K562 (cell line): ENCODE results near the gene PTPN7. TPM values are rescaled to one million over a fixed set of nuclear protein-coding genes. Genes with fewer than 3 reads are reported as not detected.

Experiments
- CCNT2 ChIP-seq: IDR thresholded peaks from 2 replicates; pipeline ENCODE4 v1.6.1; 2011; ENCODE audit warnings: borderline replicate concordance, low read depth, mild to moderate bottlenecking, moderate library complexity, mixed read lengths, low read length; ENCODE audit not compliant: insufficient read length; ENCODE audit errors: extremely low read depth
- CTBP1 ChIP-seq: fragments of 450-650 bp; IDR thresholded peaks from 2 replicates; pipeline ENCODE4 v1.6.1; 2016; ENCODE audit warnings: borderline replicate concordance
- ETV1 ChIP-seq: fragments of 450-650 bp; conservative IDR thresholded peaks from 2 replicates; pipeline ENCODE4 v1.6.1; 2016; ENCODE audit warnings: missing genetic modification characterization, control low read depth, low read depth, missing compliant biosample characterization
- NONO ChIP-seq, 2 experiments: fragments of 200-400 bp in 1 of 2; fragments of 450-650 bp in 1 of 2; formaldehyde crosslinking in 1 of 2; IDR thresholded peaks; 2 replicates each; pipeline ENCODE4 v1.6.1; 2017; ENCODE audit warnings: low read depth in 2 of 2, mild to moderate bottlenecking in 2 of 2, moderate library complexity in 2 of 2, low read length in 1 of 2
- RBM15 ChIP-seq: fragments of 200-400 bp; formaldehyde crosslinking; IDR thresholded peaks from 2 replicates; pipeline ENCODE4 v1.6.1; 2018; ENCODE audit warnings: mild to moderate bottlenecking, low read length, moderate library complexity; ENCODE audit not compliant: insufficient read depth
- RHOXF2B ChIP-seq: fragments of 250-450 bp; sonication (Bioruptor Pico); conservative IDR thresholded peaks from 2 replicates; pipeline ENCODE4 v1.5.1; 2021
- SMARCB1 ChIP-seq: IDR thresholded peaks from 2 replicates; pipeline ENCODE4 v1.6.1; 2011; ENCODE audit warnings: improper control_type of control experiment, low read depth; ENCODE audit not compliant: insufficient read length
- YY1 ChIP-seq, 3 experiments: IDR thresholded peaks; 2 replicates each; pipeline ENCODE4 v1.6.1; 2011; ENCODE audit warnings: low read length in 2 of 3, mild to moderate bottlenecking in 2 of 3, moderate library complexity in 2 of 3, borderline replicate concordance in 1 of 3, control low read depth in 1 of 3, low read depth in 1 of 3; ENCODE audit not compliant: insufficient read depth in 3 of 3, insufficient replicate concordance in 2 of 3, control insufficient read depth in 1 of 3, insufficient read length in 1 of 3; ENCODE audit errors: extremely low read depth in 1 of 3
- ZNF263 ChIP-seq: sonication (generic); formaldehyde crosslinking; IDR thresholded peaks from 2 replicates; pipeline ENCODE4 v1.8.0; 2022; ENCODE audit warnings: mild to moderate bottlenecking, missing genetic modification reagents, borderline replicate concordance
- polyA plus RNA-seq, 8 experiments: library from polyadenylated mRNA; depleted of rRNA in 4 of 8; stranded (reverse) in 5 of 8; unstranded in 3 of 8; fragments of >200 nt; fragmentation: Nextera tagmentation in 2 of 8; fragmentation: Illumina TruSeq in 1 of 8; extraction: Ambion mirVana in 2 of 8; extraction: Trizol in 1 of 8; gene quantifications; 2 replicates each; pipeline versions ENCODE4 v1.2.1 to v1.2.3, GENCODE V29; 2011 to 2014; ENCODE audit warnings: inconsistent platforms in 1 of 8, missing spikeins in 1 of 8
- total RNA-seq, 7 experiments: library from RNA; depleted of rRNA in 6 of 7; stranded (reverse); fragments of >200 nt in 6 of 7; fragmentation: Illumina TruSeq in 2 of 7; extraction: Trizol in 2 of 7; gene quantifications; 2 replicates each; pipeline versions ENCODE4 v1.2.1 to v1.2.3, GENCODE V29; 2011 to 2021; ENCODE audit warnings: low replicate concordance in 1 of 7
- TF ChIP-seq, protein P1 (sequence below): fragments of 250-450 bp; sonication (Bioruptor Pico); IDR thresholded peaks from 2 replicates; pipeline ENCODE4 v1.8.0; 2022; ENCODE audit warnings: inconsistent platforms, mild to moderate bottlenecking, moderate library complexity, borderline replicate concordance
- TF ChIP-seq, protein P2 (sequence below): fragments of 450-650 bp; formaldehyde crosslinking; IDR thresholded peaks from 2 replicates; pipeline ENCODE4 v1.4.0; 2020; ENCODE audit warnings: mild to moderate bottlenecking, moderate library complexity
- TF ChIP-seq, protein P3 (sequence below): sonication (generic); formaldehyde crosslinking; IDR thresholded peaks from 2 replicates; pipeline ENCODE4 v1.8.0; 2022; ENCODE audit warnings: mild to moderate bottlenecking, missing genetic modification reagents
- TF ChIP-seq, protein P4 (sequence below): fragments of 200-800 bp; sonication (Bioruptor generic); IDR thresholded peaks from 2 replicates; pipeline ENCODE4 v1.6.1; 2017; ENCODE audit warnings: missing genetic modification characterization, missing compliant biosample characterization
- TF ChIP-seq, protein P5 (sequence below): fragments of 450-650 bp; IDR thresholded peaks from 2 replicates; pipeline ENCODE4 v1.6.1; 2017; ENCODE audit warnings: antibody characterized with exemption
- TF ChIP-seq, protein P6 (sequence below): fragments of 200-800 bp; sonication (Bioruptor generic); IDR thresholded peaks from 2 replicates; pipeline ENCODE4 v1.6.1; 2017; ENCODE audit warnings: missing genetic modification characterization, missing compliant biosample characterization

PTPN7 gene
- total and polyA plus RNA-seq, 9 of the 15 experiments (the other 6 are each of a cell fraction or from before 2014, with no cell fraction given), result 18.7 to 144 (median 120) TPM

DNA sequence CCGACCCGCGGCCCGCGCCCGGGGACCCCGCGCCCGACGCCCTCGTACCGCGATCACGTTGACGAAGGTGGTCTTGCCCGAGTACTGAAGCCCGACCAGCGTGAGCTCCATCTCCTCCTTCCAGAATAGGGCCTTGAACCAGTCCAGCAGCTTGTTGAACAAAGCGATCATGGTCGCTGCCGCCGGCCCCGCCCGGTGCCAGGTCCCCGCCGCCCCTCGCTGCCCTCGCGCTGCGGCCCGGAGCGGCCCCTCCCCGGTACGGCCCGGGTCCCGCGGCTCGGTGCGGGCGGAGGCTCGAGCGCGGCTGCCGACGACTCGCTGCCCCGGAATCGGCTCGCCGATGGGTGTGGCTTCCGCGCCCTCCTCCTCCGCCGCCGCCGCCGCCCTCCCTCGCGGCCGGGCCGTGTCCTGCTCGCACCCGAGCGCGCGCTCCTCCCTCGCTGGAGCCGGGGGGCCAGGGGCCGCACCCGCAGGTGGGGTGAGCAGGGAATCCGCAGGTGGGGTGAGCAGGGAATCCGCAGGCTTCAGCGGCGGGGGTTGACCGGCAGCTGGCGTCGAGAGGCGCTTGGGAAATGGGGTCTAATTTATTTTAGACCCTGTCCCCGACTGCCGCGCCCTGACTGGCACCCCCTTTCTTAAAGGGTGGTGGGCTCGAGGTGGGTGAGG lies 15.9 kb downstream of the PTPN7 start, which contains the start of gene ARL8A (continued):
- TF ChIP-seq, protein P1, sequence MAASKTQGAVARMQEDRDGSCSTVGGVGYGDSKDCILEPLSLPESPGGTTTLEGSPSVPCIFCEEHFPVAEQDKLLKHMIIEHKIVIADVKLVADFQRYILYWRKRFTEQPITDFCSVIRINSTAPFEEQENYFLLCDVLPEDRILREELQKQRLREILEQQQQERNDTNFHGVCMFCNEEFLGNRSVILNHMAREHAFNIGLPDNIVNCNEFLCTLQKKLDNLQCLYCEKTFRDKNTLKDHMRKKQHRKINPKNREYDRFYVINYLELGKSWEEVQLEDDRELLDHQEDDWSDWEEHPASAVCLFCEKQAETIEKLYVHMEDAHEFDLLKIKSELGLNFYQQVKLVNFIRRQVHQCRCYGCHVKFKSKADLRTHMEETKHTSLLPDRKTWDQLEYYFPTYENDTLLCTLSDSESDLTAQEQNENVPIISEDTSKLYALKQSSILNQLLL (CRISPR knock-in tag), result no peak
- TF ChIP-seq RBM15 (no peak), YY1 (IDR thresholded peaks at IDR 0.05; ENCODE audit: borderline replicate concordance in 1 of 3, control insufficient read depth in 1 of 3, extremely low read depth in 1 of 3, insufficient read depth in 3 of 3, insufficient read length in 1 of 3, insufficient replicate concordance in 2 of 3, low read depth in 1 of 3, low read length in 2 of 3) (peak in 2 of 3 experiments; percentile 24 to 50), SMARCB1 (no peak), CTBP1 (peak; percentile 84; the same call in 1 of the 2 replicates), ETV1 (no peak), RHOXF2B (CRISPR knock-in tag) (no peak), CCNT2 (peak; percentile 45), NONO (IDR thresholded peaks at IDR 0.05; ENCODE audit: low read depth in 2 of 2, low read length in 1 of 2) (peak in 1 of 2 experiments; percentile 75; a peak in 1 of 4 replicates), ZNF263 (CRISPR knock-in tag) (peak; percentile 64; the same call in 1 of the 2 replicates)
- TF ChIP-seq, protein P2, sequence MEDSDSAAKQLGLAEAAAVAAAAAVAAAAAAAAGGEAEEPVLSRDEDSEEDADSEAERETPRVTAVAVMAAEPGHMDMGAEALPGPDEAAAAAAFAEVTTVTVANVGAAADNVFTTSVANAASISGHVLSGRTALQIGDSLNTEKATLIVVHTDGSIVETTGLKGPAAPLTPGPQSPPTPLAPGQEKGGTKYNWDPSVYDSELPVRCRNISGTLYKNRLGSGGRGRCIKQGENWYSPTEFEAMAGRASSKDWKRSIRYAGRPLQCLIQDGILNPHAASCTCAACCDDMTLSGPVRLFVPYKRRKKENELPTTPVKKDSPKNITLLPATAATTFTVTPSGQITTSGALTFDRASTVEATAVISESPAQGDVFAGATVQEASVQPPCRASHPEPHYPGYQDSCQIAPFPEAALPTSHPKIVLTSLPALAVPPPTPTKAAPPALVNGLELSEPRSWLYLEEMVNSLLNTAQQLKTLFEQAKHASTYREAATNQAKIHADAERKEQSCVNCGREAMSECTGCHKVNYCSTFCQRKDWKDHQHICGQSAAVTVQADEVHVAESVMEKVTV (CRISPR knock-in tag), result 0 out of 2 replicates have a peak, but pooled peaks have one; percentile 13
- TF ChIP-seq, protein P3, sequence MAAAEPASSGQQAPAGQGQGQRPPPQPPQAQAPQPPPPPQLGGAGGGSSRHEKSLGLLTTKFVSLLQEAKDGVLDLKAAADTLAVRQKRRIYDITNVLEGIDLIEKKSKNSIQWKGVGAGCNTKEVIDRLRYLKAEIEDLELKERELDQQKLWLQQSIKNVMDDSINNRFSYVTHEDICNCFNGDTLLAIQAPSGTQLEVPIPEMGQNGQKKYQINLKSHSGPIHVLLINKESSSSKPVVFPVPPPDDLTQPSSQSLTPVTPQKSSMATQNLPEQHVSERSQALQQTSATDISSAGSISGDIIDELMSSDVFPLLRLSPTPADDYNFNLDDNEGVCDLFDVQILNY (CRISPR knock-in tag), result no peak
- TF ChIP-seq, protein P4, sequence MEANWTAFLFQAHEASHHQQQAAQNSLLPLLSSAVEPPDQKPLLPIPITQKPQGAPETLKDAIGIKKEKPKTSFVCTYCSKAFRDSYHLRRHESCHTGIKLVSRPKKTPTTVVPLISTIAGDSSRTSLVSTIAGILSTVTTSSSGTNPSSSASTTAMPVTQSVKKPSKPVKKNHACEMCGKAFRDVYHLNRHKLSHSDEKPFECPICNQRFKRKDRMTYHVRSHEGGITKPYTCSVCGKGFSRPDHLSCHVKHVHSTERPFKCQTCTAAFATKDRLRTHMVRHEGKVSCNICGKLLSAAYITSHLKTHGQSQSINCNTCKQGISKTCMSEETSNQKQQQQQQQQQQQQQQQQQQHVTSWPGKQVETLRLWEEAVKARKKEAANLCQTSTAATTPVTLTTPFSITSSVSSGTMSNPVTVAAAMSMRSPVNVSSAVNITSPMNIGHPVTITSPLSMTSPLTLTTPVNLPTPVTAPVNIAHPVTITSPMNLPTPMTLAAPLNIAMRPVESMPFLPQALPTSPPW (CRISPR knock-in tag), result peak; percentile 72; the same call in 1 of the 2 replicates
- TF ChIP-seq, protein P5, sequence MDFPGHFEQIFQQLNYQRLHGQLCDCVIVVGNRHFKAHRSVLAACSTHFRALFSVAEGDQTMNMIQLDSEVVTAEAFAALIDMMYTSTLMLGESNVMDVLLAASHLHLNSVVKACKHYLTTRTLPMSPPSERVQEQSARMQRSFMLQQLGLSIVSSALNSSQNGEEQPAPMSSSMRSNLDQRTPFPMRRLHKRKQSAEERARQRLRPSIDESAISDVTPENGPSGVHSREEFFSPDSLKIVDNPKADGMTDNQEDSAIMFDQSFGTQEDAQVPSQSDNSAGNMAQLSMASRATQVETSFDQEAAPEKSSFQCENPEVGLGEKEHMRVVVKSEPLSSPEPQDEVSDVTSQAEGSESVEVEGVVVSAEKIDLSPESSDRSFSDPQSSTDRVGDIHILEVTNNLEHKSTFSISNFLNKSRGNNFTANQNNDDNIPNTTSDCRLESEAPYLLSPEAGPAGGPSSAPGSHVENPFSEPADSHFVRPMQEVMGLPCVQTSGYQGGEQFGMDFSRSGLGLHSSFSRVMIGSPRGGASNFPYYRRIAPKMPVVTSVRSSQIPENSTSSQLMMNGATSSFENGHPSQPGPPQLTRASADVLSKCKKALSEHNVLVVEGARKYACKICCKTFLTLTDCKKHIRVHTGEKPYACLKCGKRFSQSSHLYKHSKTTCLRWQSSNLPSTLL, result no peak
- TF ChIP-seq, protein P6, sequence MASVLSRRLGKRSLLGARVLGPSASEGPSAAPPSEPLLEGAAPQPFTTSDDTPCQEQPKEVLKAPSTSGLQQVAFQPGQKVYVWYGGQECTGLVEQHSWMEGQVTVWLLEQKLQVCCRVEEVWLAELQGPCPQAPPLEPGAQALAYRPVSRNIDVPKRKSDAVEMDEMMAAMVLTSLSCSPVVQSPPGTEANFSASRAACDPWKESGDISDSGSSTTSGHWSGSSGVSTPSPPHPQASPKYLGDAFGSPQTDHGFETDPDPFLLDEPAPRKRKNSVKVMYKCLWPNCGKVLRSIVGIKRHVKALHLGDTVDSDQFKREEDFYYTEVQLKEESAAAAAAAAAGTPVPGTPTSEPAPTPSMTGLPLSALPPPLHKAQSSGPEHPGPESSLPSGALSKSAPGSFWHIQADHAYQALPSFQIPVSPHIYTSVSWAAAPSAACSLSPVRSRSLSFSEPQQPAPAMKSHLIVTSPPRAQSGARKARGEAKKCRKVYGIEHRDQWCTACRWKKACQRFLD (CRISPR knock-in tag), result no peak
